ENCODE measurements around the gene FRMD5.
"Not testable (repeated sequence)": the region's sequence is repeated elsewhere in the genome, so short reads cannot be mapped to it uniquely, and the experiment has no call there.

The FRMD5 gene

GRCh38 chr15:44029940-44030568 is 165.0 kb downstream of the FRMD5 start:
- DNase-seq, result no peak

- no peak for DNase-seq
Observed at GRCh38 chr15:44029003-44029402, 166.1 kb downstream of the FRMD5 start.

GRCh38 chr15:44028349-44028748 is 166.7 kb downstream of the FRMD5 start:
- DNase-seq, result no peak

GRCh38 chr15:44024155-44024554 is 170.9 kb downstream of the FRMD5 start:
- DNase-seq, result no peak

- no peak for DNase-seq
Observed at GRCh38 chr15:44023176-44023575, 171.9 kb downstream of the FRMD5 start.

- DNase-seq, result no peak
Observed at GRCh38 chr15:44018151-44018550, 176.9 kb downstream of the FRMD5 start.

- no peak for DNase-seq
Observed at GRCh38 chr15:44015545-44016305, 179.3 kb downstream of the FRMD5 start.

- no peak for DNase-seq
Observed at GRCh38 chr15:44011238-44011854, 183.7 kb downstream of the FRMD5 start.

- DNase-seq, result no peak
Observed at GRCh38 chr15:44010089-44010488, 185.0 kb downstream of the FRMD5 start.

GRCh38 chr15:44009038-44009437 is 186.0 kb downstream of the FRMD5 start:
- no peak for DNase-seq

GRCh38 chr15:44000248-44000647 is 194.8 kb downstream of the FRMD5 start:
- DNase-seq, result not testable (repeated sequence)

- DNase-seq, result no peak
Observed at GRCh38 chr15:43998607-43999006, 196.5 kb downstream of the FRMD5 start.

- DNase-seq, result no peak
Observed at GRCh38 chr15:43991206-43991605, 203.9 kb downstream of the FRMD5 start.

GRCh38 chr15:43989938-43990337 is 205.1 kb downstream of the FRMD5 start:
- no peak for DNase-seq

- no peak for DNase-seq
Observed at GRCh38 chr15:43988900-43989299, 206.2 kb downstream of the FRMD5 start.

GRCh38 chr15:43987924-43988323 is 207.1 kb downstream of the FRMD5 start:
- no peak for DNase-seq

GRCh38 chr15:43985976-43986680 is 208.9 kb downstream of the FRMD5 start:
- DNase-seq, result no peak

- no peak for DNase-seq
Observed at GRCh38 chr15:43981576-43981975, 213.5 kb downstream of the FRMD5 start.

GRCh38 chr15:43977072-43977884 is 217.8 kb downstream of the FRMD5 start:
- DNase-seq, result no peak

- DNase-seq, result no peak
Observed at GRCh38 chr15:43975770-43976169, 219.3 kb downstream of the FRMD5 start.

- no peak for DNase-seq
Observed at GRCh38 chr15:43975326-43975725, 219.7 kb downstream of the FRMD5 start.

- no peak for DNase-seq
Observed at GRCh38 chr15:43974852-43975251, 220.2 kb downstream of the FRMD5 start.

Measured in activated CD4-positive, alpha-beta T cell treated with anti-CD3 and anti-CD28 coated beads for 4 hours (primary cell).